ENCODE data around the gene MAP2K2.

MAP2K2 gene

DNA sequence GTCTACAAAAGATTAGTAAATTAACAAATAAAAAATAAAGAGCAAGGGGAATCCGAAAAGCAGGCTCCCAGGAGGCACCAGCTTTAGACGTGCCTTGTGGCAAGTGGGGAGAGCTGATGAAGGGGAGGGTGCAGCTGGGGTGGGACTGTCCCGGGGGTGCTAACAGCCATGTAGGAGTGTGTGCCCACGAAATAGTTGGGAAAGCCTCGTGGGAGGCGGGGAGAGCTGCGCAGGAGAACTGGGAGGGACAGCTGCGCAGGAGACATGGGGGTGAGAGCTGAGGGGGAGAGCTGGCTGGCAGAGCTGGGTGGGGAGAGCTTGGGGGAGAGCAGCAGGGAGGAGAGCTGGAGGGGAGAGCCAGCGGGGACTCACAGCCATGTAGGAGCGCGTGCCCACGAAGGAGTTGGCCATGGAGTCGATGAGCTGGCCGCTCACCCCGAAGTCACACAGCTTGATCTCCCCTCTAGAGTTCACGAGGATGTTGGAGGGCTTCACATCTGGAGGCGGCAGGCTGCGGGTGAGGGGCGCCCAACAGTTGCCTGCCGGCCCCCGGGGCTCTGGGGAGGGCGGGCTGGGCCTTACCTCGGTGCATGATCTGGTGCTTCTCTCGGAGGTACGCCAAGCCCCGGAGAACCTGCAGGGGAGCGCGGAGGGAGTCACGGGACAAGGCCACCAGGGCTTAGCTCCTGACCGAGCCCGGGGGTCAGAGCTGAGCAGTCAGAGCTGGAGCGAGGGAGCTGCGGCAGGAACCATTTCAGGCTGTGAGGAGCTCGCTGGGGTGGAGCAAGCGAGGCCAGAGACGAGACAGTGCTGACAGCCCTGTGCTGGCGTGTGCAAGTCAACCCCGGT lies 23.1 kb downstream of the MAP2K2 start:
- DNase-seq (ENCODE audit: insufficient read length, low spot score) (no peak), FAIRE-seq (no peak)

DNA sequence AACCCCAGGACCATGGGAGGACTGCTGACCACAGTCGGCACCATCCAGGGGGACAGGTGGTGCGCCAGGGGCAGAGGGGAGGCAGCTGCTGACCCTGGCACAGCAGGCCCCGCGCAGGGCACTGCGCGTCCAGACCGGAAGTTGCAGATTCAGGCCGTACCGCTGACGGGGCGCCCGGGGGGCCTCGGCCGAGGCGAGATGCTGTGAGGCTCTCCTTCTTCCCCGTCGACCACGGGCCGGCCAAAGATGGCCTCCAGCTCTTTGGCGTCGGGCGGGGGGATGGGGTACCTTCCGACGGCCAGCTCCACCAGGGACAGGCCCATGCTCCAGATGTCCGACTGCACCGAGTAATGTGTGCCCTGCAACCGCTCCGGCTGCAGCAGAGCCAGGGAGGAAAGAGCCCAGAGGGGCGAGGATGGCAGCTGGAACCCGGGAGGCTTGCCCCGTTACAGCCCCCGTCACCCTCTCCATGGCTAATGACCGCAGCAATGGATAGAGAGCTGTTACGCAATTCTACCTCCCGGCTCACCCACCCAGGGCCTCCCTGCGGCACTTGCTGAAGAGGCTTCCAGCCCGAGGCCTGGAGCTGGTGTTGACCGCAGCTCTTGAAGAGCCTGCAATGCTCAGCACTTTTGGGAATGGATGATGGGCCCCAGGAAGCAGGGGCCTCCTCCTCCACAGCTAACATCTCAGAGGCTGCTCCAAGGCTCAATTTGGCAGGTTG lies 24.7 kb downstream of the MAP2K2 start:
- FAIRE-seq: no peak
- DNase-seq (ENCODE audit: insufficient read length, low spot score): no peak

DNA sequence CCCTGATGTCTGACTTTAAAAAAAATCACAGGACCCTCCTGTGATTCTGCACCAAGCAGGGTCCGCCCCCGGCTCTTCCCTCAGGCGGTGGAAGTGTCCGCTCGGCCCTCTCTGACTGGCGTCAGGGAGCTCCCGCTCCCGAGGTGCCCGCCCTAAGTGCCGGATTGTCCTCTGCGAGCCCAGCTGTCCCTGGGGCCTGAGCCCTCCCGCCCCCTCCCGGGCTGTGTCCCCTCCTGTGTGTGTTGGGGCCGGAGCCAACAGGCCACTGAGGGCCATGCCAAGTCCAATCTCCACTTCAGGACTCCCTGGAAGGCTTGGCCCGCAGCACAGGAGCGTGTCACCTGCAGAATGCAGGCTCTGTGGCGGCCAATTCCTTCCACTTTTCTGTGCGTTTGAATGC lies 25.4 kb downstream of the MAP2K2 start:
- DNase-seq (ENCODE audit: insufficient read length, low spot score) (no peak), FAIRE-seq (no peak)

DNA sequence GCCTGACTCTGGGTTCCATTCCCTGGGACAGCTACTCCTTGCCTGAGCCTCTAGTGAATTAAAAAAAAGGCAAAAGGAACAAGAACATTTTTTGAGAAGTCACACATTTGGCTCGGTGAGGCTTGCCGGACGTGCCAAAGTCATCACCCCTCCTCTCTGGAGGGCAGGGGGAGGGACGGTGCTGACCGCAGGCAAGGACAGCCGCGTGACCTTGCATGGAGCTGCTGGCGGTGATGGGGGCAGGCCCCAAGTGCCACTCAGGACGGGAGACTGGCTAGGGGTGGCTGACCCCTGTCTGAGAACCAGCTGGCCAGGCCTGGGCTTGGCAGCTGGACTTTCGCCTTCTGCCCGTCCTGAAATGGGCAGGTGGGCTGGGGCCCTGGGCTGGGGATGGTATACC lies 26.4 kb downstream of the MAP2K2 start:
- FAIRE-seq (no peak), DNase-seq (ENCODE audit: insufficient read length, low spot score) (no peak)

DNA sequence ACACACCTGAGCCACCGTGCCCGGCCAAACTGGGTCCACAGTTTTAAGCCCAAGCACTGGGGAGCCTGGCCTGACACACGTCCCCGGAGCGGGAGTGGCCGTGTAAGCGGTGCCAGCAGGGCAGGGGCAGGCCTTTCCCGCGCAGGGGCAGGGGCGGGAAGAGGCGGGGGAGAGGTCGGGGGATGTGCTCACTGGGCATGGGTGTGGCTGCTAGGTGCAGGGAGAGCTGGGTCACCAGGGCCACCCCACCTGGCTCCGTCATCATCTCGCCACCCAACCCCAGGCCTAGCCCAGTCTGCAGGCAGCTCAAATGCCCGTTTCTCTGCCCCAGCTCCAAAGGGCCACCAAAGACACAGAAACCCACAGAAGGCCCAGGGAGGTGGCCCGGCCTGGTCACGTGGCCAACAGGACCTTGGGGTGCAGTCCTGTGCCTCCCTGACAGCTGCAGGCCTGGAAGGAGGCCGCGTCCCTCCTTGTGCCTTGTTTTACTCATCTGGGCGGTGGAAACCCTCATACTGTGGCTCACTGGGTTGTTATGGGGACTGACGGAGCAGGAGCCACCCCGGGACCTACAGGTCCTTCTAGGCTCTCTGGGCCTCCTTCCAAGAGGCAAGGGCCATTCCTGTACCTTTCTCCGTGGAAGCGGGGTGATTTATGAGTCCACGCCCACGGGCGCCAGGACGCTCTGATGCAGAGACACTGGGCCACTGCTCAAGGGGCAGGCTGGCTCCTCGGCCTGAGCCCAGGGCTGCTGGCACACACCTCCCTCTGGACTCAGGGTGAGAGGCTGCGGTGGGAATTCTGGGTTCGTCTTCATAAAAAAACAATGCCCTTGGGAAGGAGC lies 27.7 kb downstream of the MAP2K2 start:
- no peak for DNase-seq (ENCODE audit: insufficient read length, low spot score)
- no peak for FAIRE-seq

DNA sequence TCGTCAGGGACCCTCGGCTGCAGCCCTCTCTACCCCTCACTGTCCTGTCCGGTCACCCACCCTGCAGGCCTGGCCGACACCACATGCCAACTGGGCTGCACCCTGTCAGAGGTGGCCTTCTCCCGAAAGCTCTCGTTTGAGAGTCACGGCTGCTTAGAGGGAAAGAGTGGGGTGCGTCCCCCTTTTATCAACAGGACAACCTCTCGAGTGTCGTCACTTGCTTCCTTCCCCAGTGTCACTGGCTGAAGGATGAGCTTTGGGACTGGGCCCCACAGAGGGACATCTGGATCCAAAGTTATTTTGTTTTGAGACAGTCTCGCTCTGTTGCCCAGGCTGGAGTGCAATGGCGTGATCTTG lies 28.5 kb downstream of the MAP2K2 start:
- DNase-seq (ENCODE audit: insufficient read length, low spot score): no peak
- no peak for FAIRE-seq

DNA sequence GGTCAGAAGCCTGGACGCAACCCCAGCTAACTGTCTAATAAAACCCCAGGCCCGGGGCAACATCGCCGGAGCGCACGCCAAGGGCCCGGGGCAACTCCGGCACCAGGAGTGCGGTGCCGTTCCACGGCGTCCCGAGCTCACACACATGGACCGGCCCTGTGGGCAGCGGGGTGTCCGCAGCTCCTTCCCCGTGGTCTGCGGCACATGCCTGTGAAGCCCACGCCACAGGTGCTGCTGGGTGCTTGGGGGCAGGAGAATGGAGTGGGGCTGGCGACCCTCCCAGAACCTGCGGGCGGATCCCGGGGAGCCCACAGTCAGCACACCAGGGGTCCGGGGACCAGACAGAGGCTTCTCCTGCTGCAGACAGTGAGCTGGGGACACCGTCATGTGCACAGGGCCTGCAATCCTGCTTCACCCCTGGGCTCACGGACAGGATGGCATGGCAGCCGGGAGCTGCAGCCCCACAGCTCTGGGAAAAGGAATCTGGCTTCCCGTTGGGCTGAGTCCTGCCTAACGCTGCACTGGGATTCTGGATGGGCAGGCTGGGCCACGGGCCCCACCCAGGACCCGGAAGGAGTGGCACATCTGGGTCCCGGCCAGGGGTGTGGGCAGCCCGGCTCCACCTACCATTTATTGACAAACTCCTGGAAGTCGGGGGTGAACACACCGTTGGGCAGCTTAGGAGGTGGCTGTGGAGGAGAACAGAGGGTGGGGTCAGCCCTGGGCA lies 29.0 kb downstream of the MAP2K2 start:
- FAIRE-seq (no peak), DNase-seq (ENCODE audit: insufficient read length, low spot score) (no peak)

DNA sequence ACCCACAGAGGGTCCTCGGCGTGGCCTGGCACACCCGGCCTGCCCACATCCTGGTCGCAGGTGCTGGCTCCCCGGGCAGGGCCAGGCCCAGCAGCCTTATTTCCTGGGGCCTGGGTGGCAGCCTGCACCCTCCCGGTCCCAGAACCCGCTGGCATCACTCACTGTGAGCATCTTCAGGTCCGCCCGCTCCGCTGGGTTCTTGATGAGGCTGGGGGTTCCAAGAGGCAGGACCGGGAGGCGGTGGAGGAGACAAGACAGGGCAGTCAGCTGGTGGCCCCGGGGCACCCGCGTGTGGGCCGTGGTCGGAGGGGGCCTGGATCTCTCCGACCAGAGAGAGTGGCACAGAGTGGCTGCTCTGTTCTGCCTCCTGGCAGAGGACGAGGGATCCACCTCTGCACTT lies 29.6 kb downstream of the MAP2K2 start:
- FAIRE-seq (no peak), DNase-seq (ENCODE audit: insufficient read length, low spot score) (no peak)

DNA sequence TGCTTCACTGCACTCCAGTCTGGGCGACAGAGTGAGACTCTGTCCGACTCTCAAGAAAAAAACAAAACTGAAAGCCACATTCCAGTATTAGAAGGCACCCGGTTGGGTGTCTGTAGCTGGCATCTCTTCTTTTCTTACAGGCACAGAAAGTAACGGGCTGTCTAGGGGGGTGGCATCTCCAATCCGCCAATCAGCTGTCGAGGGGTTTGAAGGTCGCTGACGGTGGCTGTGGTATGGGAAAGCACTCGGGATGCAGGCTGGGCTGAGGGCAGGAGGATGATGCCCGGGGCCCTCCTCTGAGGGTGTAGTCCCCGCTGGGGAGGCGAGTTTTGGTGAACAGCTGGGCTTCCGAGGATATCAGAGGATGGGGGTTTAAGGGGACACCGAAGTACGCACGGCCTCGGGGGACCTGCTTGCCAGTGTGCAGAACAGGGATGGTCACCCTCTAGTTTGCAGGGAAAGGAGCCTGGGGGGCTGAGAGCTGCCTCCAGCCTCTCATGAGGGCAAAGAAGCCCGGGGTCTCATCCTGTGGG lies 30.2 kb downstream of the MAP2K2 start:
- DNase-seq (ENCODE audit: insufficient read length, low spot score): no peak
- no peak for FAIRE-seq

DNA sequence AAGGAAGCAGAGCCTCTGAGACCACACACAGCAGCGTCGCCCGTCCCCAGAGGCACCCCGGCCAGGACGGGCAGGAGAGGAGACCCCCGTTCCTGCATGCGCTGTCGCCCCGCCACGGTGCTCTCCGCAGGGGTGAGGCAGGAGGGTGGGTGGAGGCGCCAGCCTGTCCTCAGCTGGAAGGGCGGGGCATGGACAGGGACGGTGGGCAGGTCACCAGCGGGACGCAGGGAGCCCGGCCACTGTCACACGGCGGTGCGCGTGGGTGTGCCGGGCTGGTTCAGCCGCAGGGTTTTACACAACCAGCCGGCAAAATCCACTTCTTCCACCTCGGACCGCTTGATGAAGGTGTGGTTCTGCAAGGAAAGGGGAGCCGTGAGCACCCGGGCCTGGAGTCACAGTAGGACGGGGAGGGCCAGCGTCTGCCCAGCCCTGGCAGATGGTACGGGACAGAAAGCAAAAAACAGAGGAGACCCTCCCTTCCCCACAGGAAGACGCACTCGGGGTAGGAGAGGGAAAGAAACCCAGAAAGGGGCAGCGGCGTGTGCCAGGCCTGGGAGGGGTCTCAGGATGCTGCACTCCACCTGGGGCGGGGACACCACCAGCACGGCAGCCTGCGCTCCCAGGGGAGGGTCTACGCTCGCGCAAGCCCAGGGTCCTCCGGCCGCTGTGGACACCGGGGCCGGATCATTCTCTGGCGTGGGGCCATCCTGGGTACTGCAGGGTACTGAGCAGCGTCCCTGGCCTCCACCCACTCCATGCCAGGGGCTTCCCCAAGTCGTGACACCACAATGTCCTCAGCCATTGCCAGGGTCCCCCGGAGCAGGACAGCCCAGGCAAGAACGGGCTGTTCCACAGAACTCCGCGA lies 33.3 kb downstream of the MAP2K2 start:
- DNase-seq (ENCODE audit: insufficient read length, low spot score) (no peak), FAIRE-seq (no peak)

DNA sequence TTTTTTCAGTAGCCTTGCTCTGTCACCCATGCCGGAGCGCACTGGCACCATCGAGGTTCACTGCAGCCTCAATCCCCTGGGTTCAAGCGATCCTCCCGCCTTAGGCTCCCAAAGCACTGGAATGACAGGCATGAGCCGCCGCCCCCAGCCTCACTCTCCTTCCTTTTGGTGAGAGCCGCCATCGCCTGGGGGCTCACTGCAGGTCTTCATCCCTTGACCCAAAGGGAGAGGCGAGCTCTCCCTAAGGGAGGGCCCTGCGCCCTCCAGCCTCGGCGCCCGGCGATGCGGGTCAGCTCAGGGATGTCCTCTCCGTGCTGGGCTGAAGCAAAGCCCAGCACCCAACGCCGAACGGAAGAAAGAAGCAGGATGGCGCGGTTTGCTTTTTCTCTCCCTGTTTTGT lies 34.0 kb downstream of the MAP2K2 start:
- DNase-seq (ENCODE audit: insufficient read length, low spot score): no peak
- no peak for FAIRE-seq

DNA sequence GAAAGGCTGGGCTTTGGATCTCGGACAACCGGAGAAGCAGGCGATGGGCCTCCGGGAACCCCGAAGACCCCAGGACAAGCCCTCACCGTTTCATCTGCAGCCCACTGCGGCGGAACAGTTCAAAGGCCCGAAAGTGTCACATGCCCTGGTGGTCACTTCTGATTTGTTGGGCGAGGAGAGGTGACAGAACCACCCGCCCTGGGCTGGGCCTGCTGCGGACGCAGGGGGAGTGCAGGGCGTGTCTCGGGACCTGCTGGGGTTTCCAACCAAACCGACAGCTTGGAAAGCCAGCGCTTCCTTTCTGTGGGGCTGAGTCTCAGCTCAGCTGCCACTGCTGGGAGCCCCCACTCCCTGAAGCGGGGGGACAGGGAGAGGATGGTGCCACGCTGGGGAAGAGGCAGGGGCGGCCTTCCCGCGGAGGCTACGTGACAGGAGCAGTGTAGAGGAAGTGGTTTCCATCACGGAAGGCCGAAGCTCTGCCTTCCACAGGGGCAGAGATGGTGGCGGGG lies 34.5 kb downstream of the MAP2K2 start:
- FAIRE-seq (peak; percentile 80), DNase-seq (ENCODE audit: insufficient read length, low spot score) (peak; percentile 73)

DNA sequence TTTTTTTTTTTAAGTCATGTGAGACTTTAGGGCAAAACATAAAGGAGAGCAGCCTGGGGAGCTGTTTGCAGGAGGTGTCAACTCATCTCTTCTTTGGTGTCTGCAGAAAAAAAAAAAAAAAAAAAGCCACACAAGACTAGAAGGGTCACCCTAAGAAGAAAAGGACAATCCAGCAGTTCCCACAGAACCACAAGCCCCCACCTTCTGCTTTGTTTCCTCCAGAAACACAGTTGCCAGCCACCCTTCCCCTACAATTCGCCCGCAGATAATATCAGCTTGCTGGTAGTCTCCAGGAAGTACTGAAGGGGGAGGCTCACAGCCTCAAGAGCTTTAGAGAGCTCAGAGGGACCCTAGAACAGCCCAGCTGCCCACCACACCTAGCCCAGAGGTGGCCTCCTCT lies 34.9 kb downstream of the MAP2K2 start:
- FAIRE-seq (no peak), DNase-seq (ENCODE audit: insufficient read length, low spot score) (no peak)

DNA sequence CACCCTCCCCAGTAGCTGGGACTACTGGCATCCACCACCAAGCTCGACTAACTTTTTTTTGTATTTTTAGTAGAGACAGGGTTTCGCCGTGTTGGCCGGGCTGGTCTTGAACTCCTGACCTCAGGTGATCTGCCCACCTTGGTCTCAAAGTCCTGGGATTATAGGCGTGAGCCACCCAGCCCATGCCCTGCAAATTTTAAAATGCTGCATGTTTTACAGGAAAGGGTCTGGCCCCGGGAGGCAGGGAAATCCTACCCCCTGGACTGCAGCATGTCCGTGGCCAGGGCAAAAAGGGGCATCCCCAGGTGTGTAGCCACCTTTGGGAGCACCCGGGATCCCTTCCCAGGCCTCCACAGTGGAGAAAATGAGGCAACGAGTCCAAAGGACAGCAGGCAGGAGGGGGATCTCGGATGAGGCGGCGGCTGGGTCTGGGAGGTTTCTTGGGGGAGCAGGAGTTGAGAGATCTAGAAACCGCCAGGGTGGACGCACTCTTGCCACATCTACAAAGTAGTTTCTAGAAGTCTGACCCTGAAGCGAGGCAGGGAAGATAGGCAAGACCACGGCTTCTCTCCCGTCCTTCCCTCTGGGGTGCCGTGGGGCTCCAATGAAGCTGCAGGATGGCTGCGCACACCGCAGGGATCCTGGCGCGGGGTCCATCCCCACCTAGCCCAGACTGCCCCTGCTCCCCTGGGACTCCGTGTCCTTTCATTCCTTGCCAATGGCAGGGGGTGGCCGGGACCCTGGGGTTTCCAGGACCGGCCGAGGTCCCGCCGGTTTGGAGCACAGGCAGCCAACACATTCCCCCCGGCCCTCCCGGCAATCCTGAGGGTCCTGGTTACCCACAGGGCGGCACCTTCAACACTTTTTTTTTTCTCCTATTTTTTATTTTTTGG lies 35.9 kb downstream of the MAP2K2 start:
- no peak for DNase-seq (ENCODE audit: insufficient read length, low spot score)
- FAIRE-seq: no peak

DNA sequence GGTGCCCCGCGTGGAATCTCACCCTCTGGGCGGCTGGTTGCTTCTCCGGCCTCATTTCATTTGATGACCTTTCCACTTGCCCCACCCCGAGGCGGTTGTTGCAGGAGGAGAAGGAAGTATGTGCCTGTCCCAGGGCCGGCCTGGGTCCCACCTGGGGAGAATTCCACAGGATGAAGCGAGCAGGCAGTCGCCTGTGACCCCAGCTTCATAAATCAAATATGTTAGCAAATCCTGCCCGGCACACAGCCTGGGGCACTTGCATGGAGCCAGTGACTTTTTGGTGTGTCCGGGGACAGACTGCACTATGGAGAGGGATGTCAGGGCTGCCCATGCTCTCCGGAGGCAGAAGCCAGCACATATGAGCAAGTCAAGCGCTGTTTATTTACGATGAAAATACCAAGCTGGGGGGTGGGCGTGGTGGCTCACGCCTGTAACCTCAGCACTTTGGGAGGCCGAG lies 37.5 kb downstream of the MAP2K2 start:
- DNase-seq (ENCODE audit: insufficient read length, low spot score): no peak
- FAIRE-seq: no peak

DNA sequence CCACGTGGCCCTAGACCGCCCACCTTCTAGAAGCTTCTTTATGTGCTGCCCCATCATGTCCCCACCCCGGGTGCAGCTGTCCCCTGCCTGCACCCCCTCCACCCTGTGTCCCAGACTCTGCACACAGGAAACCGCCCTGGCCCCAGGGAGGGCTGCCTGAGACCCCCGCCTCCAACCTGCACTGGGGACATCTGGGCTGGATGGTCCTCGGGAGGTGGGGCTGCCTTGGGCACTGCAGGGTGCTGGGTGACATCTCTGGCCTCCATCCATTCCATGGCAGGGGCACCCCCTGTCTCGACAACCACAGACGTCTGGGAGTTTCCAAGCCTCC lies 39.4 kb downstream of the MAP2K2 start:
- FAIRE-seq (no peak), DNase-seq (ENCODE audit: insufficient read length, low spot score) (no peak)

DNA sequence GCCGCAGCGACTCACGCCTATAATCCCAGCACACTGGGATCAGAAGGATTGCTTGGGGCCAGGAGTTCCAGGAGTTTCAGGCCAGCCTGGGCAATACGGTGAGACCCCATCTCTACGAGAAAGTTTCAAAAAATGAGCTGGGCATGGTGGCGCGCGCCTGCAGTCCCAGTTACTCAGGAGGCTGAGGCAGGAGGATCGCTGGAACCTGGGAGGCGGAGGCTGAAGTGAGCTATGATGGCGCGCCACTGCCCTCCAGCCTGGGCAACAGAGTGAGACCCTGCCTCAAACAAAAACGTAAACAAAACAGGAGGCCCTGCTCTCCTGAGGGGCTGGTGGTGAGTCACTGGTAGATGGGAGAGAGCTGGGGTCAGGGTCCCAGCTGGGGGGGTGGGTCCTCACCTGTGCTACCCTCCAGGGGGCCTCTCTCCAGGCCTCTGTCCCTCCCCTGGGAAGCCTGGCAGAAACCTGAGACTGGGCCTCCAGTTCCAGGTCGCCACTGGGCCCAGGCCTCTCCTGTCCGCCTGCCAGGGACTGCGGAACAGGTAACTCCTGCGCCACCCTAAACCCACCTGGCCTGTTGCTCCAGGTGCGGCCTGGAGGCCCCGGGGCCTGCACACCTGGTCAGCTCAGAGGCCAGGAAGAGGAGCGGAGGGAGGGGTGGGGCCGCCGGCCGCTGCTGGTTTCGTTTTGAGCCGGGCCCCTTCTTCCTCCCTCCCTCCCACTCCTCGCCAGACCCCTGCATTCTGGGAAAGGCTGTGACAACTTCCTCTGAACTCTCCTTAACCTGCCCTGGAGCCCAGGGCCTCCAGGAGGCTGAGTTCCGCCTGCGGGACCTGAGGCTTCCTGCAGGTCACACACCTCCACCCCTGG lies 40.0 kb downstream of the MAP2K2 start:
- no peak for DNase-seq (ENCODE audit: insufficient read length, low spot score)

More for the DNA sequence above, 40.0 kb downstream of the MAP2K2 start:
- FAIRE-seq: peak; percentile 45

Measured in GM19239 (cell line).